ENCODE results near the gene PLXNA4. TPM values are rescaled to one million over a fixed set of nuclear protein-coding genes. Genes with fewer than 3 reads are reported as not detected.

Gene PLXNA4
- total RNA-seq, 4 donors from 2014 or later, result 1.1 to 2.8 (median 1.4) TPM

GRCh38 chr7:132248841-132249240 lies 327.4 kb downstream of the PLXNA4 start:
- TF ChIP-seq POLR2A (IDR thresholded peaks at IDR 0.05) (no peak), POLR2AphosphoS5 (IDR thresholded peaks at IDR 0.05) (no peak)
- no peak for DNase-seq
- H3K4me3 ChIP-seq, result no peak overlapping the region
- H3K27me3 ChIP-seq, result no peaks in the 10 kb centered on the region
- H3K36me3 ChIP-seq, result no peaks in the 10 kb centered on the region
- in situ Hi-C loops (cut with MboI; ENCODE audit: low pct_ligation_motif_present in 1 of 4, low pct_unique_long_range_greater_than_20kb in 1 of 4, low sequenced_read_pairs in 3 of 4) (no loop called here), intact Hi-C loops (cut with DNase I; ENCODE audit: low total_unique reads) (no loop called here)
- peaks cover 15 to 29% (median 23%) of the 10 kb centered on the region in 4 donors for H3K4me1 ChIP-seq
- WGBS, 2 donors (ENCODE audit: low coverage in 1 of 2), result 81% methylated on average over 2 of the region's 2 CpGs; no CpG with 5 or more reads in 1 of the 2 donors
- no peaks in the 10 kb centered on the region for H3K9me3 ChIP-seq
- H3K27ac ChIP-seq, result no peak overlapping the region

GRCh38 chr7:132247995-132248618 lies 328.2 kb downstream of the PLXNA4 start:
- H3K9me3 ChIP-seq, result no peaks in the 10 kb centered on the region
- no peaks in the 10 kb centered on the region for H3K36me3 ChIP-seq
- no peak overlapping the region for H3K27ac ChIP-seq
- in situ Hi-C loops (cut with MboI; ENCODE audit: low pct_ligation_motif_present in 1 of 4, low pct_unique_long_range_greater_than_20kb in 1 of 4, low sequenced_read_pairs in 3 of 4), result no loop called here
- no peak overlapping the region for H3K4me3 ChIP-seq
- TF ChIP-seq CTCF (IDR thresholded peaks at IDR 0.05), result no peak
- no peak for TF ChIP-seq EP300 (IDR thresholded peaks at IDR 0.05; ENCODE audit: low read depth)
- no peak for TF ChIP-seq POLR2A (IDR thresholded peaks at IDR 0.05)
- no peak for TF ChIP-seq POLR2AphosphoS5 (IDR thresholded peaks at IDR 0.05)
- no peak for DNase-seq
- WGBS, 2 donors (ENCODE audit: low coverage in 1 of 2), result 71 to 86% methylated on average over 6 of the region's 6 CpGs
- intact Hi-C loops (cut with DNase I; ENCODE audit: low total_unique reads), result no loop called here
- peaks cover 15 to 29% (median 23%) of the 10 kb centered on the region in 4 donors for H3K4me1 ChIP-seq
- H3K27me3 ChIP-seq, result no peaks in the 10 kb centered on the region

- Histone ChIP-seq H3K27me3 (no peaks in the 10 kb centered on the region), H3K9me3 (no peaks in the 10 kb centered on the region), H3K27ac (no peak overlapping the region), H3K4me3 (no peak overlapping the region), H3K36me3 (no peaks in the 10 kb centered on the region), H3K4me1 (peaks cover 12 to 24% (median 16%) of the 10 kb centered on the region in 4 donors)
- intact Hi-C loops (cut with DNase I; ENCODE audit: low total_unique reads) (no loop called here), in situ Hi-C loops (cut with MboI; ENCODE audit: low pct_ligation_motif_present in 1 of 4, low pct_unique_long_range_greater_than_20kb in 1 of 4, low sequenced_read_pairs in 3 of 4) (no loop called here)
- DNase-seq, result no peak
- TF ChIP-seq EP300 (IDR thresholded peaks at IDR 0.05; ENCODE audit: low read depth), result no peak
- no peak for TF ChIP-seq CTCF (IDR thresholded peaks at IDR 0.05)
- TF ChIP-seq POLR2A (IDR thresholded peaks at IDR 0.05), result no peak
- TF ChIP-seq POLR2AphosphoS5 (IDR thresholded peaks at IDR 0.05), result no peak
These were observed 329.7 kb downstream of the PLXNA4 start for GRCh38 chr7:132246591-132246990.

GRCh38 chr7:132245539-132245938 lies 330.7 kb downstream of the PLXNA4 start:
- in situ Hi-C loops (cut with MboI; ENCODE audit: low pct_ligation_motif_present in 1 of 4, low pct_unique_long_range_greater_than_20kb in 1 of 4, low sequenced_read_pairs in 3 of 4), result no loop called here
- intact Hi-C loops (cut with DNase I; ENCODE audit: low total_unique reads), result no loop called here

More at GRCh38 chr7:132245539-132245938, 330.7 kb downstream of the PLXNA4 start:
- no peaks in the 10 kb centered on the region for H3K36me3 ChIP-seq
- WGBS, 2 donors (ENCODE audit: low coverage in 1 of 2), result 82 to 89% methylated on average over 3 of the region's 3 CpGs
- H3K27me3 ChIP-seq, result no peaks in the 10 kb centered on the region
- H3K9me3 ChIP-seq, result no peaks in the 10 kb centered on the region
- TF ChIP-seq POLR2AphosphoS5 (IDR thresholded peaks at IDR 0.05) (no peak), POLR2A (IDR thresholded peaks at IDR 0.05) (no peak), CTCF (IDR thresholded peaks at IDR 0.05) (no peak), EP300 (IDR thresholded peaks at IDR 0.05; ENCODE audit: low read depth) (no peak)
- H3K4me3 ChIP-seq, result no peak overlapping the region
- peaks cover 4 to 16% (median 10%) of the 10 kb centered on the region in 4 donors for H3K4me1 ChIP-seq
- no peak for DNase-seq
- H3K27ac ChIP-seq, result no peak overlapping the region
